Liver (tissue), 9 donors: ENCODE measurements around the gene RUBCN. TPM values are rescaled to one million over a fixed set of nuclear protein-coding genes. Genes with fewer than 3 reads are reported as not detected.

ENCODE experiments used
- DNase-seq: peaks from one replicate; pipeline ENCODE4 v3.0.0-alpha.2; 2017; ENCODE audit warnings: low spot score
- H3K27ac ChIP-seq, 2 donors: one replicate each; pipeline ENCODE4 v1.7.0; 2013; ENCODE audit warnings: inconsistent platforms in 2 of 2, low read length in 2 of 2, control low read depth in 1 of 2, low read depth in 1 of 2, mild to moderate bottlenecking in 1 of 2
- H3K27me3 ChIP-seq, 4 donors: one replicate each; pipeline versions ENCODE4 v1.6.1 to v1.7.0; 2013; ENCODE audit warnings: low read length in 3 of 4, inconsistent platforms in 1 of 4, mild to moderate bottlenecking in 1 of 4, moderate library complexity in 1 of 4; ENCODE audit not compliant: control insufficient read depth in 4 of 4, insufficient read depth in 4 of 4
- H3K36me3 ChIP-seq, 4 donors: one replicate each; pipeline versions ENCODE4 v1.6.1 to v1.7.0; 2013; ENCODE audit warnings: low read length in 3 of 4, mild to moderate bottlenecking in 3 of 4, low read depth in 1 of 4, moderate library complexity in 1 of 4; ENCODE audit not compliant: control insufficient read depth in 4 of 4, insufficient read depth in 3 of 4
- H3K4me1 ChIP-seq, 4 donors: one replicate each; pipeline versions ENCODE4 v1.6.1 to v1.7.0; 2013; ENCODE audit warnings: low read length in 3 of 4, mild to moderate bottlenecking in 3 of 4, moderate library complexity in 1 of 4; ENCODE audit not compliant: control insufficient read depth in 4 of 4, insufficient read depth in 4 of 4
- H3K4me3 ChIP-seq, 3 donors: one replicate each; pipeline versions ENCODE4 v1.6.1 to v1.7.0; 2013; ENCODE audit warnings: low read length in 3 of 3, control low read depth in 1 of 3, low read depth in 1 of 3, mild to moderate bottlenecking in 1 of 3
- H3K9ac ChIP-seq, 2 donors: one replicate each; pipeline ENCODE4 v1.7.0; 2013; ENCODE audit warnings: low read length in 2 of 2, mild to moderate bottlenecking in 2 of 2, moderate library complexity in 2 of 2, control low read depth in 1 of 2, low read depth in 1 of 2
- H3K9me3 ChIP-seq, 4 donors: one replicate each; pipeline versions ENCODE4 v1.6.1 to v1.7.0; 2013; ENCODE audit warnings: low read length in 3 of 4; ENCODE audit not compliant: control insufficient read depth in 4 of 4
- ATF3 ChIP-seq: IDR thresholded peaks from 2 replicates; pipeline ENCODE4 v1.6.1; 2016; ENCODE audit warnings: antibody characterized with exemption
- CTCF ChIP-seq: fragments of 150-350 bp; IDR thresholded peaks from 2 replicates; pipeline ENCODE4 v1.5.1; 2017; ENCODE audit warnings: improper control_type of control experiment, low read depth, low read length; ENCODE audit not compliant: missing input control
- EGR1 ChIP-seq, 2 donors: IDR thresholded peaks; 2 replicates each; pipeline ENCODE4 v1.6.1; 2016 to 2018; ENCODE audit warnings: antibody characterized with exemption in 2 of 2, low read depth in 2 of 2
- FOXA1 ChIP-seq: IDR thresholded peaks from 2 replicates; pipeline ENCODE4 v1.6.1; 2016; ENCODE audit warnings: antibody characterized with exemption
- FOXA2 ChIP-seq: IDR thresholded peaks from 2 replicates; pipeline ENCODE4 v1.6.1; 2016; ENCODE audit warnings: antibody characterized with exemption
- GABPA ChIP-seq, 2 donors: IDR thresholded peaks in 1 of 2; conservative IDR thresholded peaks in 1 of 2; 2 replicates each; pipeline ENCODE4 v1.6.1; 2016; ENCODE audit warnings: antibody characterized with exemption in 2 of 2, mild to moderate bottlenecking in 1 of 2, moderate library complexity in 1 of 2
- HNF4A ChIP-seq, 2 donors: conservative IDR thresholded peaks; 2 replicates each; pipeline ENCODE4 v1.6.1; 2016; ENCODE audit warnings: antibody characterized with exemption in 2 of 2, mild to moderate bottlenecking in 2 of 2
- HNF4G ChIP-seq: IDR thresholded peaks from 2 replicates; pipeline ENCODE4 v1.6.1; 2016; ENCODE audit warnings: antibody characterized with exemption
- JUND ChIP-seq, 2 donors: IDR thresholded peaks; 2 replicates each; pipeline ENCODE4 v1.6.1; 2016; ENCODE audit warnings: antibody characterized with exemption in 2 of 2
- MAX ChIP-seq: IDR thresholded peaks from 2 replicates; pipeline ENCODE4 v1.6.1; 2016; ENCODE audit warnings: antibody characterized with exemption
- NR2F2 ChIP-seq: IDR thresholded peaks from 2 replicates; pipeline ENCODE4 v1.6.1; 2016; ENCODE audit warnings: antibody characterized with exemption
- RAD21 ChIP-seq, 2 donors: IDR thresholded peaks; 2 replicates each; pipeline ENCODE4 v1.6.1; 2016; ENCODE audit warnings: antibody characterized with exemption in 2 of 2, mild to moderate bottlenecking in 2 of 2
- REST ChIP-seq: IDR thresholded peaks from 2 replicates; pipeline ENCODE4 v1.6.1; 2016; ENCODE audit warnings: antibody characterized with exemption, mild to moderate bottlenecking
- RXRA ChIP-seq, 2 donors: IDR thresholded peaks; 2 replicates each; pipeline ENCODE4 v1.6.1; 2017 to 2018; ENCODE audit warnings: antibody characterized with exemption in 2 of 2, mild to moderate bottlenecking in 1 of 2
- SP1 ChIP-seq: IDR thresholded peaks from 2 replicates; pipeline ENCODE4 v1.6.1; 2018; ENCODE audit warnings: antibody characterized with exemption, mild to moderate bottlenecking
- TAF1 ChIP-seq: conservative IDR thresholded peaks from 2 replicates; pipeline ENCODE4 v1.6.1; 2016; ENCODE audit warnings: antibody characterized with exemption, mild to moderate bottlenecking
- YY1 ChIP-seq: IDR thresholded peaks from 2 replicates; pipeline ENCODE4 v1.6.1; 2016; ENCODE audit warnings: antibody characterized with exemption, mild to moderate bottlenecking
- ZBTB33 ChIP-seq: IDR thresholded peaks from 2 replicates; pipeline ENCODE4 v1.6.1; 2016; ENCODE audit warnings: antibody characterized with exemption
- WGBS: extraction: QIAGEN DNeasy Blood & Tissue Kit; methylation state at CpG from one replicate; pipeline ENCODE4 v1.1.7; 2013; 5-methylcytosine and 5-hydroxymethylcytosine counted together
- polyA plus RNA-seq, 2 donors: library from polyadenylated mRNA; stranded (reverse) in 1 of 2; unstranded in 1 of 2; fragments of 200-250 nt in 1 of 2; fragments of >200 nt in 1 of 2; fragmentation: Nextera tagmentation in 1 of 2; extraction: Ambion mirVana in 1 of 2; gene quantifications; one replicate each; pipeline versions ENCODE4 v1.2.1 to v1.2.3, GENCODE V29; 2013 to 2015
- total RNA-seq, 2 donors: library from RNA; depleted of rRNA; stranded (reverse); fragments of >200 nt; gene quantifications; one replicate each; pipeline ENCODE4 v1.2.3, GENCODE V29; 2014
- donor health status: healthy.
- donor health status: healthy.
- donor health status: healthy.
- donor health status: healthy.
- donor health status: healthy.

The RUBCN gene
- total and polyA plus RNA-seq, 4 donors: 4.1 to 7.0 (median 4.7) TPM

GRCh38 chr3:197714251-197714650 lies 22.5 kb downstream of the RUBCN start:
- Histone ChIP-seq H3K27me3 (no peaks in the 10 kb centered on the region), H3K36me3 (peaks cover 0 to 3% (median 2%) of the 10 kb centered on the region in 4 donors), H3K4me3 (no peak overlapping the region), H3K27ac (no peak overlapping the region), H3K9me3 (no peaks in the 10 kb centered on the region), H3K9ac (no peak overlapping the region), H3K4me1 (no peaks in the 10 kb centered on the region)
- DNase-seq: no peak
- TF ChIP-seq RAD21 (IDR thresholded peaks at IDR 0.05) (no peak), ATF3 (no peak), RXRA (IDR thresholded peaks at IDR 0.05) (no peak), JUND (IDR thresholded peaks at IDR 0.05) (no peak), FOXA1 (no peak), NR2F2 (no peak), REST (no peak), YY1 (no peak), MAX (no peak), EGR1 (IDR thresholded peaks at IDR 0.05; ENCODE audit: low read depth in 2 of 2) (no peak), FOXA2 (no peak), TAF1 (no peak), HNF4G (no peak)
- WGBS: 98% methylated on average over 4 of the region's 4 CpGs

GRCh38 chr3:197713477-197713822 lies 23.3 kb downstream of the RUBCN start:
- peaks cover 0 to 3% (median 2%) of the 10 kb centered on the region in 4 donors for H3K36me3 ChIP-seq
- DNase-seq: no peak
- no peaks in the 10 kb centered on the region for H3K4me1 ChIP-seq
- WGBS: 85% methylated on average over 4 of the region's 4 CpGs
- no peaks in the 10 kb centered on the region for H3K9me3 ChIP-seq
- TF ChIP-seq TAF1: no peak
- no peak for TF ChIP-seq ZBTB33
- no peak for TF ChIP-seq FOXA1
- no peak for TF ChIP-seq MAX
- no peak for TF ChIP-seq JUND (IDR thresholded peaks at IDR 0.05)
- no peak for TF ChIP-seq HNF4A (conservative IDR thresholded peaks at IDR 0.05)
- no peak for TF ChIP-seq RXRA (IDR thresholded peaks at IDR 0.05)
- no peak for TF ChIP-seq CTCF
- no peak for TF ChIP-seq NR2F2
- no peak for TF ChIP-seq GABPA (IDR thresholded peaks at IDR 0.05 in 1 of 2, conservative IDR thresholded peaks at IDR 0.05 in 1 of 2)
- no peak for TF ChIP-seq HNF4G
- TF ChIP-seq SP1: no peak
- no peak for TF ChIP-seq REST
- no peak for TF ChIP-seq EGR1 (IDR thresholded peaks at IDR 0.05; ENCODE audit: low read depth in 2 of 2)
- no peak for TF ChIP-seq RAD21 (IDR thresholded peaks at IDR 0.05)
- H3K9ac ChIP-seq: no peak overlapping the region
- H3K27ac ChIP-seq: peak overlapping the region; percentile 1 to 51
- no peaks in the 10 kb centered on the region for H3K27me3 ChIP-seq
- no peak overlapping the region for H3K4me3 ChIP-seq
